Common myeloid progenitor, CD34-positive (primary cell): ENCODE results near the gene VCAM1.

Experiments
- CTCF ChIA-PET: fragments of 350-600 bp; sonication (Branson Sonifier 250); formaldehyde crosslinking; loops from one replicate; lab custom pipeline; 2021; ENCODE audit warnings: antibody characterized with exemption; lab: Charles Lee
- POLR2A ChIA-PET: fragments of 350-600 bp; sonication (Branson Sonifier 250); formaldehyde crosslinking; loops from one replicate; lab custom pipeline; 2021; ENCODE audit warnings: antibody characterized with exemption; lab: Charles Lee
- DNase-seq, 3 donors: peaks; one replicate each; pipeline versions ENCODE4 v3.0.0 to v3.0.0-alpha.2; 2013
- H3K27ac ChIP-seq, 2 experiments: 1 replicate in 1 of 2; 2 replicates in 1 of 2; pipeline ENCODE4 v1.7.0; 2013; ENCODE audit warnings: inconsistent platforms in 2 of 2, low read length in 2 of 2, mild to moderate bottlenecking in 2 of 2, low read depth in 1 of 2, moderate library complexity in 1 of 2; ENCODE audit not compliant: severe bottlenecking in 2 of 2, insufficient read depth in 1 of 2, poor library complexity in 1 of 2
- H3K27me3 ChIP-seq, 5 experiments: replicated peaks in 2 of 5; 1 replicate in 3 of 5; 2 replicates in 2 of 5; pipeline versions ENCODE4 v1.6.1 to v1.7.0; 2013; ENCODE audit warnings: low read length in 4 of 5, mild to moderate bottlenecking in 2 of 5, moderate library complexity in 2 of 5, inconsistent platforms in 1 of 5; ENCODE audit not compliant: insufficient read depth in 5 of 5, control insufficient read depth in 4 of 5
- H3K36me3 ChIP-seq, 4 experiments: 1 replicate in 2 of 4; 2 replicates in 2 of 4; pipeline versions ENCODE4 v1.6.1 to v1.7.0; 2013; ENCODE audit warnings: low read length in 3 of 4, control low read depth in 1 of 4, mild to moderate bottlenecking in 1 of 4; ENCODE audit not compliant: control insufficient read depth in 4 of 4, insufficient read depth in 4 of 4
- H3K4me1 ChIP-seq, 4 experiments: 1 replicate in 3 of 4; 2 replicates in 1 of 4; pipeline versions ENCODE4 v1.6.1 to v1.7.1; 2013; ENCODE audit warnings: low read length in 3 of 4, mild to moderate bottlenecking in 3 of 4, control low read depth in 1 of 4, inconsistent platforms in 1 of 4, moderate library complexity in 1 of 4; ENCODE audit not compliant: control insufficient read depth in 4 of 4, insufficient read depth in 4 of 4; ENCODE audit errors: control extremely low read depth in 1 of 4
- H3K4me3 ChIP-seq, 7 experiments: 1 replicate in 4 of 7; 2 replicates in 3 of 7; pipeline versions ENCODE4 v1.5.1 to v1.7.0; 2013; ENCODE audit warnings: mild to moderate bottlenecking in 7 of 7, low read length in 6 of 7, moderate library complexity in 6 of 7, inconsistent platforms in 2 of 7, low read depth in 2 of 7, control low read depth in 1 of 7; ENCODE audit not compliant: insufficient read depth in 4 of 7, control insufficient read depth in 1 of 7; ENCODE audit errors: extremely low read depth in 1 of 7
- H3K9me3 ChIP-seq, 5 experiments: 1 replicate in 4 of 5; 2 replicates in 1 of 5; pipeline versions ENCODE4 v1.6.1 to v1.7.1; 2013; ENCODE audit warnings: low read length in 4 of 5, mild to moderate bottlenecking in 2 of 5, inconsistent platforms in 1 of 5, low read depth in 1 of 5, moderate library complexity in 1 of 5; ENCODE audit not compliant: control insufficient read depth in 4 of 5, insufficient read depth in 2 of 5; ENCODE audit errors: control extremely low read depth in 1 of 5
- WGBS: methylation state at CpG from one replicate; pipeline ENCODE4 v1.1.5; 2013; ENCODE audit not compliant: insufficient coverage; 5-methylcytosine and 5-hydroxymethylcytosine counted together

Gene VCAM1

DNA sequence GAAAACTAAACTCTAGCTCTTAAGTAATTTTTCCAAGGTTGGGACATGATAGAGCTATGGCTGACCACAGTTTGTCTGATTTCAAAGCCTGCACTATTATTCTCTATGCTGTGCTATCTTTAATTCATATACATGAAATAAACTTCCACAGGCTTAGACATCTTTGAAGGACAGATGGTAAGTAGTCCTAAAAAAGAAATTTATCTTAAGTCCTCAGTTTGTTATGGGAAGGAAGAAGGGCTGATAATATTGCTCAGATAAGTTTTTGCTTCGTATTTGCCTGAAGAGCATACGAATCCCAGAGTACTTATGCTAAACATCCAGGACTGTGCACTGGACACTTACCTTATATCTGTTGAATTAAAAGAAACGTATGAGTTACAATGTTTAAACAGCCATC, 39.6 kb downstream of the VCAM1 start:
- H3K4me3 ChIP-seq: no peak overlapping the region
- DNase-seq: no peak
- H3K27me3 ChIP-seq: no peaks in the 10 kb centered on the region
- POLR2A ChIA-PET: no interaction called here
- no peaks in the 10 kb centered on the region for H3K4me1 ChIP-seq
- no peak overlapping the region for H3K27ac ChIP-seq
- no peaks in the 10 kb centered on the region for H3K9me3 ChIP-seq
- 40% methylated on average over 1 of the region's 3 CpGs for WGBS
- no peaks in the 10 kb centered on the region for H3K36me3 ChIP-seq
- CTCF ChIA-PET: no interaction called here

DNA sequence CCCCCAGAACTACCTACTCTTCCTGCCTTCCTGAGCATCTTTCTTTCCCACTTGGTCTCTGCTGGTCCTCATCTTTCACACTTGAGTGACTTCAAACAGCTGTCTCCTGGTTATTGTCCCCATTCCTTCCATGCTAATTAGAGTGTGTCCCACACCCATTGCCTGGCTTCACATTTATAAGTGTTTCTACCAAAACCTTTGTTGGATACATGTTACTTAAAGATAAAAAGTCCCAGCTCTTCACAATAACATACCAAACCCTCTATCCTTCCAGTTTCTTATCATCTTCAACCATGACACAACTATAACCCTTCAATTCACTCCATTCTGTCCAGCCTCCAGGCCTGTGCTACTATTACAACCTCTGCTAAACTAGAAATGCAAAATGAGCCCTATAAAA, 41.0 kb downstream of the VCAM1 start:
- peak in 1 of 3 donors; percentile 17 for DNase-seq
- Histone ChIP-seq H3K9me3 (no peaks in the 10 kb centered on the region), H3K4me3 (no peak overlapping the region), H3K36me3 (no peaks in the 10 kb centered on the region), H3K27ac (no peak overlapping the region), H3K27me3 (no peaks in the 10 kb centered on the region), H3K4me1 (no peaks in the 10 kb centered on the region)
- ChIA-PET CTCF (no interaction called here), POLR2A (no interaction called here)

DNA sequence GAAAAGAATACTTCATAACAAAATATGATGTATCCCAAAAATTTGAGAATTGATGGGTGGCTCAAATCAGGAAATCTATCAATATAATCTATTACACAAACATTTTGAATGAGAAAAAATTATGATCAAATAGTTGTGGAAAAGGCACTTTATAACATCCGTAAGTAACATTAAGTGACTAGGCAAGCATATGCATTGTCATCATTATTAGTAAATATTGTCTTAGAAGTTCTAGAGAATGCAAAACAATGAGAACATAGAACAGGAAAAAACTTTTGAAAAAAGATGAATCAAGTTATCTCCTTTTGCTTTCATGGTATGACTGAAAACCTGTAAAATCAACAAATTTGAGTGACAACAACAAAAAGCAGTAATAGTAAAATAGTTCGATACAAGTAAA, 42.9 kb downstream of the VCAM1 start:
- ChIA-PET POLR2A (no interaction called here), CTCF (no interaction called here)
- 100% methylated on average over 1 of the region's 2 CpGs for WGBS
- Histone ChIP-seq H3K4me1 (no peaks in the 10 kb centered on the region), H3K4me3 (no peak overlapping the region), H3K27ac (no peak overlapping the region), H3K36me3 (no peaks in the 10 kb centered on the region), H3K27me3 (no peaks in the 10 kb centered on the region), H3K9me3 (no peaks in the 10 kb centered on the region)
- DNase-seq: no peak

DNA sequence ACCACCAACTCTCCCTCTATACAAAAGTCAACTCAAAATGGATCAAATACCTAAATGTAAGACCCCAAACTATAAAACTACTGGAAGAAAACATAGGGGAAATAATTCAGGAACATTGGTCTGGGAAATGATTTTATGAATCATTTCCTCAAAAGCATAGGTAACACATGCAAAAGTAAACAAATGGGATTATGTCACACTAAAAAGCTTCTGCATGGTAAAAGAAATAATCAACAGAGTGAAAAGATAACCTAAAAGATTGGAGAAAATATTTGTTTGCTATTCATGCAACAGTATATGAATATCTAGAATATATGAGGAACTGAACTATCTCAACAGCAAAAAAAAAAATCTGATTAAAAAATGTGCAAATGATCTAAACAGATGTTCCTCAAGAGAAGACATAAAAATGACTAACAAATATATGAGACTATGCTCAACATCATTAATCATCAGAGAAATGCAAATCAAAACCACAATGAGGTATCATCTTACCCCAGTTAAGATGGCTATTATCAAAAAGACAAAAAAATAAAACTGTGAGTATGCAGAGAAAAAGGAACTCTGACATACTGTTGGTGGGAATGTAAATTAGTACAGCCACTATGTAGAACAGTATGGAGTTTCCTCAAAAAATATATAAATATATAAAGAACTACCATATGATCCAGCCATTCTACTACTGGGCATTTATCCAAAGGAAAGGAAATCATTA, 47.8 kb downstream of the VCAM1 start:
- Histone ChIP-seq H3K27me3 (no peaks in the 10 kb centered on the region), H3K36me3 (no peaks in the 10 kb centered on the region), H3K27ac (no peak overlapping the region), H3K4me1 (peaks cover 0 to 5% (median 0%) of the 10 kb centered on the region in 4 experiments), H3K4me3 (no peak overlapping the region), H3K9me3 (no peaks in the 10 kb centered on the region)
- CTCF ChIA-PET: no interaction called here
- DNase-seq: peak in 1 of 3 donors; percentile 26
- POLR2A ChIA-PET: no interaction called here

DNA sequence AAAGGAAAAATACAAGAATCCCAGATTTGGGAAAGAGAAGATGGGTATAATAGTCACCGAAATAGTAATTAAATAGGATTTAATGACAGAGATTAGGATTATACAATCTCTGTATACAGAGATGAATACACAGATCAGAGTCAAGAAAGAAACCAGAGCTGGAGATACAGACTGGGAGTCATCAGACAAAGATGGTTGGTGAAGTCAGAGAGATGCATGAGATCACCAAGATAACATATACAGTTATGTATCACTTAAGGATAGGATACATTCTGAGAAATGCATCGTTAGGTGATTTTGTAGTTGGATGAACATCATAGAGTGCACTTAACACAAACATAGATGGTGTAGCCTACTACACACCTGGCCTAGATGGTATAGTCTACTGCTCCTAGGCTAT, 49.8 kb downstream of the VCAM1 start:
- 100% methylated on average over 1 of the region's 2 CpGs for WGBS
- DNase-seq: no peak
- H3K27me3 ChIP-seq: no peaks in the 10 kb centered on the region
- H3K4me3 ChIP-seq: no peak overlapping the region
- CTCF ChIA-PET: no interaction called here
- no peak overlapping the region for H3K27ac ChIP-seq
- peaks cover 0 to 5% (median 0%) of the 10 kb centered on the region in 4 experiments for H3K4me1 ChIP-seq
- H3K36me3 ChIP-seq: no peaks in the 10 kb centered on the region
- H3K9me3 ChIP-seq: no peaks in the 10 kb centered on the region
- POLR2A ChIA-PET: no interaction called here

DNA sequence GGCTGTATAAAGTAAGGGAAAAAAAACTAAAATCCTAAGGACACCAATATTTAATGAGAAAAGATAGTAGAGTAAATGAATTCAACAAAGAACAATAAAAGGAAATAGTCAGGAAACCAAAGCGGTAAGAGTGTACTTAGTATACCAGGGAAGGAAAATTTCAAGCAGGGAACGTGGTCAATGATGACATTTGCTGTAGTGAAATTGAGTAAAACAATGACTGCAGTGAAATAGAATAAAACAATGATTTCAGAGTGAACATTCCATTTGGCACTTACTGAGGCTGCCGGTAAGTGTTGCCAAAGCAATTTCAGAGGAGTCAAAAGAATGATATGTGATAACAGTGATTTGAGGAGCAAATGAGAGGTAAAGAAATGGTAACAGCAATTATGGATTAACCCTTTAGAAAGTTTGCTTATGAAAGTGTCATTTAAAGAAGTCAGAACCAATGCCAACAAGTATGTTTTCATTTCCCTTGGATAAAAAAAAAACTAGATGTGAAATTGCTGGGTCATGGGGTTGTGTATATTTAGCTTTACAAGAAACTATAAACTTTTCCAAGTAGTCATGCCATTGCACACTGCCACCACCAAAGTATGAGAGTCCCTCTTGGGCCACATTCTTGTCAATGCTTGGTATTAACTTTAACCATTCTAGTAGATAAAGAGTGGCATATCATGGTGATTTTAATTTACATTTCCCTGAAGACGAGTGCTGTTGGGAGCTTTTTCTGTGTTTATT, 50.5 kb downstream of the VCAM1 start:
- Histone ChIP-seq H3K4me3 (no peak overlapping the region), H3K9me3 (no peaks in the 10 kb centered on the region), H3K36me3 (no peaks in the 10 kb centered on the region), H3K4me1 (peaks cover 0 to 5% (median 0%) of the 10 kb centered on the region in 4 experiments), H3K27ac (no peak overlapping the region), H3K27me3 (no peaks in the 10 kb centered on the region)
- peak in 2 of 3 donors; percentile 11 to 31 for DNase-seq
- 53% methylated on average over 3 of the region's 4 CpGs for WGBS
- ChIA-PET POLR2A (interaction anchor here (0.6 kb wide), 1 partner anchor 55 kb away, joined by 4 read pairs; no protein-coding TSS in a partner anchor), CTCF (no interaction called here)

DNA sequence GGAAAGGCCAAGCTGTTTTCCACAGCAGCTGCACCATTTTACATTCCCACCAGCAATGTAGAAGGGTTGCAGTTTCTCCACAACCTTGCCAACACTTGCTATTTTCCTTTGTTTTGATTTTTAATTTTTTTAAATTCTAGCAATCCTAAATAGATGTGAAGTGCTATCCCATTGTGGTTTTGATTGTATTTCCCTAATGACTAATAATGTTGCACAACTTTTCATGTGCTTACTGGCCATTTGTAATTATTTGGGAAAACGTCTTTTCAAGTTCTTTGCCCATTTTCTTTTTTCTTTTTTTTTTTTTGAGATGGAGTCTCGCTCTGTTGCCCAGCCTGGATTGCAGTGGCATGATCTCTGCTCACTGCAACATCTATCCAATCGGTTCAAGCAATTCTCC, 53.9 kb downstream of the VCAM1 start:
- Histone ChIP-seq H3K4me1 (peaks cover 0 to 5% (median 0%) of the 10 kb centered on the region in 4 experiments), H3K27me3 (no peaks in the 10 kb centered on the region), H3K36me3 (no peaks in the 10 kb centered on the region), H3K4me3 (no peak overlapping the region), H3K9me3 (peaks cover 0 to 4% (median 0%) of the 10 kb centered on the region in 5 experiments), H3K27ac (no peak overlapping the region)
- POLR2A ChIA-PET: no interaction called here
- CTCF ChIA-PET: no interaction called here
- WGBS: no CpG with 5 or more reads among the region's 3 CpGs
- DNase-seq: no peak
